ENCODE data around the gene CYP3A7. TPM values are rescaled to one million over a fixed set of nuclear protein-coding genes. Genes with fewer than 3 reads are reported as not detected.
A peak's percentile ranks its signal among the peaks of the same experiment; 100 is the strongest.
"Not testable (repeated sequence)": the region's sequence is repeated elsewhere in the genome, so short reads cannot be mapped to it uniquely, and the experiment has no call there.

The CYP3A7 gene
- polyA plus RNA-seq, 1 donor (not counting 4 experiments of a cell fraction or from before 2014, with no cell fraction given) = not detected

GRCh38 chr7:99699946-99700345 lies 35.0 kb downstream of the CYP3A7 start:
- Histone ChIP-seq H3K4me3 (ENCODE audit: control insufficient read depth in 2 of 3, extremely low read depth in 1 of 3, insufficient read depth in 2 of 3, low read depth in 1 of 3, low read length in 3 of 3) (no peak overlapping the region), H3K4me1 (ENCODE audit: control insufficient read depth, extremely low read depth, insufficient read depth, low read length) (peaks cover 10% of the 10 kb centered on the region), H4K20me1 (ENCODE audit: control insufficient read depth, extremely low read depth, insufficient read depth, low read length) (no peaks in the 10 kb centered on the region), H3K27ac (ENCODE audit: control insufficient read depth, insufficient read depth, low read length) (no peak overlapping the region), H3K9ac (ENCODE audit: control insufficient read depth, extremely low read depth, insufficient read depth, low read length) (no peak overlapping the region), H3K79me2 (ENCODE audit: control insufficient read depth, insufficient read depth, low read length) (no peaks in the 10 kb centered on the region), H3K36me3 (ENCODE audit: control insufficient read depth in 2 of 2, extremely low read depth in 1 of 2, insufficient read depth in 2 of 2, low read length in 2 of 2) (no peaks in the 10 kb centered on the region), H3K9me3 (ENCODE audit: control insufficient read depth, low read depth, low read length) (no peaks in the 10 kb centered on the region), H3K9me1 (ENCODE audit: control insufficient read depth, extremely low read depth, insufficient read depth, low read length) (no peaks in the 10 kb centered on the region), H2AFZ (ENCODE audit: control insufficient read depth, low read length) (no peak overlapping the region), H3K27me3 (ENCODE audit: control insufficient read depth, extremely low read depth, insufficient read depth, low read length) (no peaks in the 10 kb centered on the region), H3K4me2 (ENCODE audit: control insufficient read depth, extremely low read depth, insufficient read depth, low read depth, low read length) (no peak overlapping the region)
- dilution Hi-C loops (cut with MboI; ENCODE audit: extremely low pct_ligation_motif_present, low sequenced_read_pairs) = no loop called here
- TF ChIP-seq EZH2 (IDR thresholded peaks at IDR 0.05; ENCODE audit: low read length) = no peak
- TF ChIP-seq CTCF (optimal IDR thresholded peaks at IDR 0.05 in 1 of 3, IDR thresholded peaks at IDR 0.05 in 1 of 3, conservative IDR thresholded peaks at IDR 0.05 in 1 of 3; ENCODE audit: extremely low read depth in 1 of 3, insufficient read depth in 2 of 3, low read length in 3 of 3) = no peak
- no peak for DNase-seq (ENCODE audit: low read depth, low spot score)
- no peak for FAIRE-seq

DNA sequence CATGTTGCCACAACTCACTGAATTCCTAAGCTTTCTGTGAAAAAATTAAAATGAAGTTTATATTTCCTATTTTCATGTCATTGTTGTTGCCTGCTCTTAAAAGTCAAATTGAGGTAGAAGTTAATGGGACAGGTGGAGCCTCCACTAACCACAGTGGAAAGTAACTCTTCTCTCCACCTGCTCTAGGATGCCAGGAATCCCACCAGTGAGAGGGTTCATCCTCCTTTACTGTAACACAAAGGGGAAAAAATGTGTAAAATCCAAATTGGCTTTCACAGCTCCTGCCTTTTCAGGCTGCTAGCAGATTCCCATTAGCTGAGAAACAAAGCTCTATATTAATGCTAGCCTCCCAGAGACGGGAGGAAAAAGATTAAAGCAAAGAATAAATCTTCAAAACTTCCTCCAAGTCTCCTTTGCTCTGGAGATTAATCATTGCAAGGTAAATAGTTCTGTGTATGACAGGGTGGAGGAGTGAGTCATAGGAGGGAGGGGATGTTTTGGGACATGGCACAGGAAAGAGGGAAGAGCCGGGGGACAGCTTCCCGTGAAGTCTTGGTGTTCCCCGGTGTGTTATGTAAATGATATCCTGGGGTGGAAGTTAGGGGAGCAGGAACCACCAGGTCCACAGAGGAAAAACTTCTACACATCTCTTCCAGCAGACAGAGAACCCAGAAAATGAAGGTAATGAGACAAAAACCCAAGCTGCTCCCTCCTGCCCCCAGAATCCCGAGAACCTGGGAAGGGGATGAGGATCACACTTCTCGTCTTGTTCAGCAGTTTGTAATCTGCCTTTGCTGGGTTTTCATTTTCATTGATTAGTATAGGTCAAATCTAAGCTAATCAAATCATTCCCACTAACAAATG lies 35.9 kb downstream of the CYP3A7 start:
- H4K20me1 ChIP-seq (ENCODE audit: control insufficient read depth, extremely low read depth, insufficient read depth, low read length); H3K27me3 ChIP-seq (ENCODE audit: control insufficient read depth, extremely low read depth, insufficient read depth, low read length); H3K79me2 ChIP-seq (ENCODE audit: control insufficient read depth, insufficient read depth, low read length); H3K4me3 ChIP-seq (ENCODE audit: control insufficient read depth in 2 of 3, extremely low read depth in 1 of 3, insufficient read depth in 2 of 3, low read depth in 1 of 3, low read length in 3 of 3); DNase-seq (ENCODE audit: low read depth, low spot score); H3K9me1 ChIP-seq (ENCODE audit: control insufficient read depth, extremely low read depth, insufficient read depth, low read length); H3K4me1 ChIP-seq (ENCODE audit: control insufficient read depth, extremely low read depth, insufficient read depth, low read length); dilution Hi-C loops (cut with MboI; ENCODE audit: extremely low pct_ligation_motif_present, low sequenced_read_pairs); H3K27ac ChIP-seq (ENCODE audit: control insufficient read depth, insufficient read depth, low read length); H3K9me3 ChIP-seq (ENCODE audit: control insufficient read depth, low read depth, low read length); H3K36me3 ChIP-seq (ENCODE audit: control insufficient read depth in 2 of 2, extremely low read depth in 1 of 2, insufficient read depth in 2 of 2, low read length in 2 of 2); H3K9ac ChIP-seq (ENCODE audit: control insufficient read depth, extremely low read depth, insufficient read depth, low read length); H2AFZ ChIP-seq (ENCODE audit: control insufficient read depth, low read length): not testable (repeated sequence)
- peak overlapping the region; percentile 31 for H3K4me2 ChIP-seq (ENCODE audit: control insufficient read depth, extremely low read depth, insufficient read depth, low read depth, low read length)
- peak; percentile 93 for FAIRE-seq

All from keratinocyte (primary cell).